HG03196 (cell line): ENCODE results near the gene WNK4.
A peak's percentile ranks its signal among the peaks of the same experiment; 100 is the strongest.

Experiments
- ATAC-seq: cut with Tn5 transposase; IDR thresholded peaks from one replicate; pipeline ENCODE4 v1.9.1; 2021; ENCODE audit not compliant: unreplicated experiment

WNK4 gene

GRCh38 chr17:42796066-42796758 lies 15.8 kb downstream of the WNK4 start:
- no peak for ATAC-seq

- no peak for ATAC-seq
These were observed 16.9 kb downstream of the WNK4 start for GRCh38 chr17:42797067-42798007.

GRCh38 chr17:42798011-42798382 lies 17.6 kb downstream of the WNK4 start:
- ATAC-seq, result no peak

- peak; percentile 76 for ATAC-seq
These were observed 18.3 kb downstream of the WNK4 start, which contains the start of the genes CNTD1 and COA3 for GRCh38 chr17:42798383-42799380. TSS of gene CNTD1 (plus strand) at chr17:42798861. CDS start at chr17:42799068, 207 bp downstream. TSS of gene COA3 (minus strand) at chr17:42798704. CDS start at chr17:42798681, 23 bp downstream.

- ATAC-seq, result no peak
These were observed 22.9 kb downstream of the WNK4 start for GRCh38 chr17:42803074-42803883.

GRCh38 chr17:42804918-42805367 lies 24.5 kb downstream of the WNK4 start:
- ATAC-seq, result no peak

- no peak for ATAC-seq
These were observed 25.8 kb downstream of the WNK4 start for GRCh38 chr17:42806249-42806648.

GRCh38 chr17:42809250-42809649 lies 28.8 kb downstream of the WNK4 start:
- no peak for ATAC-seq

- ATAC-seq, result no peak
These were observed 34.4 kb downstream of the WNK4 start for GRCh38 chr17:42814633-42815399.

- ATAC-seq, result no peak
These were observed 37.5 kb downstream of the WNK4 start for GRCh38 chr17:42817866-42818265.

GRCh38 chr17:42818379-42818778 lies 38.0 kb downstream of the WNK4 start:
- ATAC-seq, result no peak

- no peak for ATAC-seq
These were observed 39.6 kb downstream of the WNK4 start for GRCh38 chr17:42819939-42820535.

- no peak for ATAC-seq
These were observed 40.8 kb downstream of the WNK4 start for GRCh38 chr17:42821176-42821575.

- ATAC-seq, result no peak
These were observed 47.1 kb downstream of the WNK4 start for GRCh38 chr17:42827472-42827871.

GRCh38 chr17:42830971-42831370 lies 50.6 kb downstream of the WNK4 start:
- no peak for ATAC-seq

- no peak for ATAC-seq
These were observed 52.0 kb downstream of the WNK4 start for GRCh38 chr17:42832213-42832933.

GRCh38 chr17:42832934-42833766 lies 52.7 kb downstream of the WNK4 start, which contains the start of gene PSME3:
TSS of gene PSME3 (plus strand) at chr17:42833397. CDS start at chr17:42833632, 235 bp downstream.
- peak; percentile 86 for ATAC-seq
